KOPT-K1 (cell line): ENCODE results near the gene SLAMF6.
"Not testable (repeated sequence)": the region's sequence is repeated elsewhere in the genome, so short reads cannot be mapped to it uniquely, and the experiment has no call there.

Experiments
- H3K27ac ChIP-seq: fragments of 200-600 bp; sonication (generic); 2 replicates; pipeline ENCODE4 v1.5.1; 2016; ENCODE audit warnings: antibody characterized with exemption, mild to moderate bottlenecking, low read depth, low read length; ENCODE audit not compliant: poor library complexity, severe bottlenecking
- H3K36me3 ChIP-seq: fragments of 200-600 bp; sonication (generic); 2 replicates; pipeline ENCODE4 v1.5.1; 2017; ENCODE audit warnings: antibody characterized with exemption, mild to moderate bottlenecking, low read length, moderate library complexity; ENCODE audit not compliant: insufficient read depth
- H3K9me3 ChIP-seq: fragments of 200-600 bp; sonication (generic); 2 replicates; pipeline ENCODE4 v1.5.1; 2017; ENCODE audit warnings: antibody characterized with exemption, low read length, mild to moderate bottlenecking; ENCODE audit not compliant: insufficient read depth, poor library complexity, severe bottlenecking

SLAMF6 gene

DNA sequence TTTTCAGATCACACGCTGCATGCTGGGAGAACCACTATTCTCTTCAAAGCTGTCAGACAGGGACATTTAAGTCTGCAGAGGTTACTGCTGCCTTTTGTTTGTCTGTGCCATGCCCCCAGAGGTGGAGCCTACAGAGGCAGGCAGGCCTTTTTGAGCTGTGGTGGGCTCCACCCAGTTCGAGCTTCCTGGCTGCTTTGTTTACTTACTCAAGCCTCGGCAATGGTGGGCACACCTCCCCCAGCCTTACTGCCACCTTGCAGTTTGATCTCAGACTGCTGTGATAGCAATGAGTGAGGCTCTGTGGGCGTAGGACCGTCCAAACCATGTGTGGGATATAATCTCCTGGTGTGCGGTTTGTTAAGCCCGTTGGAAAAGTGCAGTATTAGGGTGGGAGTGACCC, 42.3 kb downstream of the SLAMF6 start:
- not testable (repeated sequence) for H3K27ac ChIP-seq, H3K36me3 ChIP-seq
- H3K9me3 ChIP-seq: peaks cover 19% of the 10 kb centered on the region

DNA sequence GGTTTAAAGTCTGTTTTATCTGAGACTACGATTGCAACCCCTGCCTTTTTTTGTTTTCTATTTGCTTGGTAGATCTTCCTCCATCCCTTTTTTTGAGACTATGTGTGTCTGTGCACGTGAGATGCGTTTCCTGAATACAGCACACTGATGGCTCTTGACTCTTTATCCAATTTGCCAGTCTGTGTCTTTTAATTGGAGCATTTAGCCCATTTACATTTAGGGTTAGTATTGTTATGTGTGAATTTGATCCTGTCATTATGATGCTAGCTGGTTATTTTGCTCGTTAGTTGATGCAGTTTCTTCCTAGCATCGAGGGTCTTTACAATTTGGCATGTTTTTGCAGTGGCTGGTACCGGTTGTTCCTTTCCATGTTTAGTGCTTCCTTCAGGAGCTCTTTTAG, 44.0 kb downstream of the SLAMF6 start:
- peaks cover 19% of the 10 kb centered on the region for H3K9me3 ChIP-seq
- H3K27ac ChIP-seq, H3K36me3 ChIP-seq: not testable (repeated sequence)

- H3K27ac ChIP-seq: no peak overlapping the region
- no peaks in the 10 kb centered on the region for H3K9me3 ChIP-seq
- H3K36me3 ChIP-seq: no peaks in the 10 kb centered on the region
Measured at GRCh38 chr1:160474392-160475242, 48.4 kb downstream of the SLAMF6 start.

- Histone ChIP-seq H3K36me3 (no peaks in the 10 kb centered on the region), H3K9me3 (no peaks in the 10 kb centered on the region), H3K27ac (peak overlapping the region; percentile 59)
Measured at GRCh38 chr1:160472112-160472511, 50.9 kb downstream of the SLAMF6 start.

DNA sequence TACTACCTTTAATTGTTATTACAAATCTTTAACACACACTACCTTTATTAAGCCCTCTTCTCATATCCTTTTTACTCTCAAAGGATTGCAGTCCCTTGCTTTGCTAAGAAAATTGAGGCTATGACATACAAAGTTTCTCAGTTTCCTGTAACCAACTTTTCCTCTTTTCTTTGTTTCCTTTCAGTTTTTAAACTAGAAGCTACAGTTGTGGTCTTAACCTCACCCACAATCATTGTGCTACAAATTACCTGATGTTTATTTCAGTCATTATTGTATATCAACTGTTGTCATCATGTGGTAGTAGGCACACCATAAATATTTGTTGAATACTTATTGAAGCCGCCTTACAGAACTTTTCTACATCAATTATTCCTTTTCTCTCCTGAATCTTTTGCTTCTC, 51.8 kb downstream of the SLAMF6 start:
- Histone ChIP-seq H3K27ac (peak overlapping the region; percentile 59), H3K36me3 (no peaks in the 10 kb centered on the region), H3K9me3 (no peaks in the 10 kb centered on the region)

DNA sequence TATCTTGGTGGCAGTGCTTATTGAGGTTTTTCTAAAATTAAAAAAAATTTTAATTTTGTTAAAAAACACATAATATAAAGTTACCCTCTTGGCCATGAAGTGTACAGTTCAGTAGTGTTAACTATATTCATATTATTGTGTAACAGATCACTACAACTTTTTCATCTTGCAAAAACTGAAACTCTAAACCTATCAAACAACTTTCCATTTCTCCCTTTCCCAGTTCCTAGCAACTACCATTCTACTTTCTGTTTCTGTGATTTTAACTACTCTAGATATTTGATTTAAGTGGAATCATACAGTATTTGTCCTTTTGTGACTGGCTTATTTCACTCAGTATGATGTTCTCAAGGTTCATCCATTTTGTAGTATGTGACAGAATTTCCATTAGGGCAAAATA, 55.5 kb downstream of the SLAMF6 start:
- Histone ChIP-seq H3K9me3 (no peaks in the 10 kb centered on the region), H3K36me3 (no peaks in the 10 kb centered on the region), H3K27ac (no peak overlapping the region)

GRCh38 chr1:160466961-160467360, 56.1 kb downstream of the SLAMF6 start:
- H3K36me3 ChIP-seq: no peaks in the 10 kb centered on the region
- no peaks in the 10 kb centered on the region for H3K9me3 ChIP-seq
- no peak overlapping the region for H3K27ac ChIP-seq

DNA sequence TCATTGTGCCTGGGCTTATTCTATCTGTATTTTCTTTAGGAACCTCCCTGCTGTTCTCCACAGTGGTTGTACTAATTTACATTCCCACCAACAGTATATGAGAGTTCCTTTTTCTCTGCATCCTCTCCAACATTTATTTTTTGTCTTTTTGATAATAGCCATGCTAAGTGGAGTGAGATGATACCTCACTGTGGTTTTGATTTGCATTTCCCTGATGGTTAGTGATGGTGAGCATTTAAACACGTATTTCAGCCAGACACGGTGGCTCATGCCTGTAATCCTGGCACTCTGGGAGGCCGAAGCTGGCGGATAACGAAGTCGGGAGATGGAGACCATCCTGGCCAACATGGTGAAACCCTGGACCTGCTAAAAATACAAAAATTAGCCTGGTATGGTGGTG, 57.9 kb downstream of the SLAMF6 start:
- Histone ChIP-seq H3K27ac (no peak overlapping the region), H3K9me3 (no peaks in the 10 kb centered on the region), H3K36me3 (no peaks in the 10 kb centered on the region)

GRCh38 chr1:160460683-160461287, 62.3 kb downstream of the SLAMF6 start:
- H3K9me3 ChIP-seq: no peaks in the 10 kb centered on the region
- no peaks in the 10 kb centered on the region for H3K36me3 ChIP-seq
- peak overlapping the region; percentile 22 for H3K27ac ChIP-seq

DNA sequence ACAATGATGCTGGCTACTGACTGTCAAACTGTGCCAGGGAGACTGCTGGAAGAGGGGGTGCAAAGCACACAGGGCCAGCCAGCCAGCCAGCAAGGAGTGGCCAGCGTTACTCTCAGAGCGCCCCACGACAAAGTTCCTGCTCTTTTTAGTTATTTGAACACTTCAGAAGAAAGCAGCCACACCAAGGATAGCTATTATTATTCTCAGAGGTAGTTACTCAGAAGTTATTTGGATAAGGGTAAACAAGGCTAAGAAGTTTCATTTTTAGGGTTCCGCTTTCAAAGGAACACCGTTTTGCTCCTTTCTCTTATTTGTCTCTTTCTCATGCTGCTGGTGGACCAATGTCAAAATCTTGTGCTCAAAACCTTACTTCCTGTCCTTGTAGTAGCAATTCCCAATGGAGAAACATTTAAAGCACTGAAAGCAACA, 62.8 kb downstream of the SLAMF6 start:
- Histone ChIP-seq H3K27ac (peak overlapping the region; percentile 22), H3K36me3 (no peaks in the 10 kb centered on the region), H3K9me3 (no peaks in the 10 kb centered on the region)

DNA sequence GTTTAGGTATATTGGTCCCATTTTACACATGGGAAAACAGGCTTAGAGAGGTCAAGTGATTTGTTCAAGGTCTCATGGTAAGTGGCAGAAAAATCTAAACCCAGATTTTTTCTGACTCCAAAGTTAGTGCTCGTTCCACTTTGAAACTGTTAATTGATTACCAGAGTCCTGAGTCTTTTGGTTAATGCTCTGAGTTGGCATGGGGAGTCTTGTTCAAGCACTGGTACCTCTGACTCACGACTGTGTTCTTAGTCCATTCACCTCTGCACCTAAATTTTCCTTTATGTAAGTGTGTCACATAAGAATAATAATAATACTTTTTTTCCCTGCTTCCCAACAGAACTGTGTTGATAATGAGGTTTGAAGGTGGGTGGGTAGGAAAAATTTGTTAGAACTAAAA, 63.4 kb downstream of the SLAMF6 start:
- Histone ChIP-seq H3K27ac (no peak overlapping the region), H3K36me3 (no peaks in the 10 kb centered on the region), H3K9me3 (no peaks in the 10 kb centered on the region)

DNA sequence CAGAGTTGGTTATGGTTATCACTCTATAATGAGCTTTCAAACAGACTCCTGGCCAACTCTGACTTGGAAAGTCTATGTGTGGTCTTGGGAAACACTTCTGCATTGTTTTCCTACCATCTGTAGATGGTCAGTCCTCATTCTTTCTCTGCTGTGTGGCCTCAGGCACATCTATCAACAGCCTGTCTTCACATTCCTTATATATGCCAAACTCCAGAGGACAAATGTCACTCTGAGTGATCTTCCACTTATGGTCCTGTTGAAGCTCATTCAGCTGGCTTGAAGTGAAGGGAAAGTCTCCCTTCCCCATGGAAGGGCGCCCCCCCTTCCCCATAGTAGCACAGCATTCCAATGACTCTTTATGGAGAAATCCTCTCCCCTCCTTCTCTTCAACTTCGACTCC, 64.0 kb downstream of the SLAMF6 start:
- H3K27ac ChIP-seq: no peak overlapping the region

DNA sequence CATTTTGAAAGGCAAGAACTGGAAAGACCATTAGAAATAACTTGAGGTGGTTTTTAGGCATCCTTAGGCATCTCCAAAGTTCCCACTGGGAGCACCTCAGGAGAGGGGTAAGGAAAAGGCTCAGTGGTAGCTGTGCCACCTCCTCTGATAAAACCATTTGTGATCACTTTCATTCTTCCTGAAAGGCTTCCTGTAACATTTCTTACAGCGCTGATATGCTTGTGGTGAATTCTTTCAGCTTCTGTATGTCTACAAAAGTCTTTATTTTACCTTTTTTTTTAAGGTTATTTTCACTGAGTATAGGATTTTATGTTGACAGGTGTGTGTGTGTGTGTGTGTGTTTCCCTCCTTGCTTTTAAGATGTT, 67.9 kb downstream of the SLAMF6 start:
- Histone ChIP-seq H3K9me3 (no peaks in the 10 kb centered on the region), H3K36me3 (no peaks in the 10 kb centered on the region), H3K27ac (no peak overlapping the region)

More for the DNA sequence above, 64.0 kb downstream of the SLAMF6 start:
- no peaks in the 10 kb centered on the region for H3K36me3 ChIP-seq
- H3K9me3 ChIP-seq: no peaks in the 10 kb centered on the region

- no peak overlapping the region for H3K27ac ChIP-seq
- H3K36me3 ChIP-seq: no peaks in the 10 kb centered on the region
- no peaks in the 10 kb centered on the region for H3K9me3 ChIP-seq
Measured at GRCh38 chr1:160454371-160455152, 68.5 kb downstream of the SLAMF6 start.

GRCh38 chr1:160453443-160453842, 69.6 kb downstream of the SLAMF6 start:
- Histone ChIP-seq H3K36me3 (no peaks in the 10 kb centered on the region), H3K9me3 (no peaks in the 10 kb centered on the region), H3K27ac (no peak overlapping the region)
